ENCODE results near the gene TMC1.
A peak's percentile ranks its signal among the peaks of the same experiment; 100 is the strongest.
"Not testable (repeated sequence)": the region's sequence is repeated elsewhere in the genome, so short reads cannot be mapped to it uniquely, and the experiment has no call there.

The TMC1 gene

DNA sequence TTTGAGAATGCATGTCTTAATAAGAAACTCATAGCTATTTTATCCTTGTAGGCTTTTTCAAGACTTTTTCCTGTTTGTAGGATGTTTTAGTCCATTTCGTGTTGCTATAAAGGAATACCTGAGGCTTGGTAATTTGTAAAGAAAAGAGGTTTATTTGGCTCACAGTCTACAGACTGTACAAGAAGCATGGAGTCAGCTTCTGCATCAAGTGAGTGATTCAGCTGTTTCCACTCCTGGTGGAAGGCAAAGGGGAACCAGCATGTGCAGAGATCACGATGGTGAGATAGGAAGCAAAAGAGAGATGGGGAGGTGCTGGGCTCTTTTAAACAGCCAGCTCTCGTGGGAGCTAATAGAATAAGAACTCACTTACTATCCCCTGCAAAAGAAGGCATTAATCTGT, 254.2 kb downstream of the TMC1 start:
- DNase-seq: no peak

DNA sequence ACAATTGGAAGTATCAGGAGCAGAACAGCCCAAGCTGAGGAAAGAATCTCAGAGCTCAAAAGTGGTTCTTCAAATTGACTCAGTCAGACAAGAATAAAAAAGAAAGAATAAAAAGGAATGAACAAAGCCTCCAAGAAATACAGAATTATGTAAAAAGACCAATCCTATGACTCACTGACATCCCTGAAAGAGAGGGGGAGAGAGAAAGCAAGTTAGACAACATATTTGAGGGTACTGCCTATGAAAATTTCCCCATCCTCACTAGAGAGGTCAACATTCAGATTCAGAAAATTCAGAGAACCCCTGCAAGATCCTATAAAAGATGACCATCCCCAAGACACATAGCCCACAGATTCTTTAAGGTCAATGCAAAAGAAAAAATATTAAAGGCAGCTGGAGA, 258.2 kb downstream of the TMC1 start:
- no peak for DNase-seq

DNA sequence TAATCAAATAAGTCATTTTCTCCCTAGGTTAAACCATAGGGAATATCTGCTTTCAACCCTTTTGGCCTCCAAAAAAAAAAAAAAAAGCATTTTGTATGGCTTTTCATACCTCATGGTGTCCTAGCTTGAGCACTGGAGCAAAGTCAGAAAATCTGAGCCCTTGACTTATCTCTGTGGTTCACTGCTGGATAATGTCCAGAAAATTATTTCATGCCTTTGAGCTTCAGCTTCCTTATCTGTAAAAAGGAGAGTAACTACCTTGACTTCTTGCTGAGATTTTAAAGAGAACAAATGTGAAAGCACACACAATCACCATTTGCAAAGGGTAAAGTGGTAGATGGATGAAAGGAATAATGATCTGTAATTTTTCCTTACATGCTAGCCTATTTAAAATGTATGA, 265.5 kb downstream of the TMC1 start:
- DNase-seq: no peak

DNA sequence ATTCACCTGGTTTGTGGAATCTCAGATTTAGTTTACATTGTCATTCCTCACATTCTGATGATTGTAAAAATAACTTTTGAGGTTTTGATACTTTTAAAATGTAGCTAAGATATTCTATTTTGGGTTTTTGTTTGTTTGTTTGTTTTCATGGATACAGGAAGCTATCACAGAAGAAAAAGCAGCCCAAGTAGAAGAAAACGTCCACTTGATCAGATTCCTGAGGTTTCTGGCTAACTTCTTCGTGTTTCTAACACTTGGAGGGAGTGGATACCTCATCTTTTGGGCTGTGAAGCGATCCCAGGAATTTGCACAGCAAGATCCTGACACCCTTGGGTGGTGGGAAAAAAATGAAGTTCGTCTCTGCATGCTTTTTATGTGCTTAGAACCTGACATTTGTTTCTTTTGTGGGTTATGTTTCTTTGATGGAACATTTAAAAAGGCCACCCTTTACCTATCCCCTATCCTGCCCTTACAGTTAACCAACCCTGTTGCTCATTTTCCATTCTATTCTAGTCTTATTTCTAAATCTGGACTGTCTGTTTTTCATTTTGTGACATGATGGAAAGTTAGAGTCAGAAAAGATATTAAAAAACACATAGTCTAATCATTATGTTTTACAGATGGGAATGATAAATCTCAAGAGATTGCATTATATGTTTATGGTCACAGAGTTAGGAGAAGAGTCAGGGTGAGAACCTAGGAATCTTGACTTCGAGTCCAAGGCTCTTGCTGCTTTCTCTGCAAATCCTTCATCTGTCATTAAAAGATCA, 267.7 kb downstream of the TMC1 start:
- DNase-seq: no peak

DNA sequence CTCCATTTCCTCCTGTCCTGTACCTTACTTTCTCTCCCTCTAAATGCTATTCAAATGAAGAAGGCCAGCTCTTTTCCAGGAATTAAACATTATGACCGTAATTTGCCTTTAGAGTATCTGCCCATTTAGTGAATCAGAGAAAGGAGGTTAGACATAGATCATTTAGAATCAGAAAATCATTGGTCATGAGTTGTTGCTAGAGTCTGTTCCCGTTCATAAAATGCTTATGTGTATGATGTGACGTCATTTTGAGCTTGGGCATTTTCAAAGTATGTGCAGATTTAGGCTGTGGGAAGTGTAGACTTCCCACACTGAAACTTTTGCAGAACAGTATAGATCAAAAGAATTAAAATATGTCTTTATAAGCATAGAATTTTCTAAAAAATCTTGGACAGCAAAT, 268.5 kb downstream of the TMC1 start:
- no peak for DNase-seq

DNA sequence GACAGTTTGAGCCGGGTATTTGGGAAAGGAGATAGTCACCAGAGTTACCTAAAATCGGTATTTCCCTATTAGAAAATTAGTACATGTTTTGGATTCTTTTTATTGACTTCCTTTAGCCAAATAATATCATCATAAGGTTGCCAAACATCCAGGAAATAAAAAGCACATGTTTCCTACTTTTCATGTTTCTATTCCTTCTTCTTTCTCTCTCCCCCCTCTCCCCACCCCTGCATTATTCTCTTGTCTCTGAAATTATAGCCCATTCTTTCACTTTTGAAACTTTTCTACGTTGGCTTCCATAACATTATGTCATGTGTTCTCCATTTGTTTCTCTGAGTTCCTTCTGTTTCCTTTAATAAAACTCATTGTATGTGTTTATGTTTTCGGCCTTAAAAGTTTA, 269.6 kb downstream of the TMC1 start:
- DNase-seq: no peak

DNA sequence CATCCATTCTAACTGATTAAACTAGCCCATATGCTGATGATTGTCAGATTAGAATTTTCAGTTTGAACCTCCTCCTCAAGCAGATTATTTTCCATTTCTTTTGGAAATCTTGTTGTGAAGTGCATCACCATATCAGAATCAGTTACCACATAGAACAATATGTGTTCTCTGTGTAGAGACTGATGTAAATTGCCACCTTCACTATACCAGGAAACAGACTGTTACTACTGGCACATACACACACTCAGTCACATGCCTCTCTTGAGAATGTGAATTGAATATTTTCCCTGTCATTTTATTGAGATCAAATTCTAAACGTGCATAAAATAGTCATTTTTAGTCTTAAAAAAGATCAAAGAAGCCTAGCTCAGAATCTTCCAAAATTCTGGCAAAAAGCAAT, 270.0 kb downstream of the TMC1 start:
- DNase-seq: no peak

DNA sequence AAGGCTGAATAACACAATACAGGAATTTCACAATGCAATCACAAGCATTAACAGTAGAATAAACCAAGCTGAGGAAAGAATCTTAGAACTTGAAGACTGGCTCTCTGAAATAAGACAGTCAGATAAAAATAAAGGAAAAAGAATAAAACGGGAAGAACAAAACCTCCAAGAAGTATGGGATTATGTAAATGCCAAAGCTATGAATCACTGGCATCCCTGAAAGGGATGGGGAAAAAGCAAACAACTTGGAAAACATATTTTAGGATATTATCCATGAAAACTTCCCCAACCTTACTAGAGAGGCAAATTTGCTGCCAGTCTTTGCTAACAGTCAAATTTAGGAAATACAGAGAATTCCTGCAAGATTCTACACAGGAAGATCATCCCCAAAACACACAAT, 273.5 kb downstream of the TMC1 start:
- no peak for DNase-seq

DNA sequence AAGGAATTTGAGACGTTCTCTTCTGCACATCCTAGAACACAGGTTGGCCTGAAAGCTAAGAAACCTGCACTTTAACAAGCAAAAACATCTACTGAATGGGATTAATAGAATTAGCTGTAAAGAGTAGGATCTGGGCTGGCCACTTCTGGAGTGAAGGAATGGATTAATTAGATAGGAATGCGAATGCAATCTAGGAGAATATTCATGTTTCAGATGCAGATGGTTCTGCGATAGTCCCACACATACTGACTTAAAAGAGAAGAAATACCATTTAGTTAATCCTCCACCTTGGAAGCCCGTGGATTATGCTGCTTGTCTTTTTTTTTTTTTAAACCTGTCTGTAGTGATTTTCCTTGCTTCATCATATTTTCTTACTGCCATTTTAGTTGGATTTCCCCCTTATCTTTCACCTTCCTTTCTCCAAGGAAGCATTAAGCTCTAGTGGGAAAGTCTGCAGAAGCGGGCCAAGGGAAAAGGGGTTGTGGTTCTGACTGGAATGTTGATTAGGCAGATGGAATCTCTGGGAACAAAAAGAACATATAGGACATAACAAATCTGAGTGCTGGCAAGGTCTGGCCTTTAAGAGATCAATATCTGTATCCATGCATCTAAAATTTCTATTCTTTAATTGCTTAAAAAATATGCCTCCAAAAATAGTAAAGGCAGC, 279.1 kb downstream of the TMC1 start:
- peak; percentile 3 for DNase-seq

DNA sequence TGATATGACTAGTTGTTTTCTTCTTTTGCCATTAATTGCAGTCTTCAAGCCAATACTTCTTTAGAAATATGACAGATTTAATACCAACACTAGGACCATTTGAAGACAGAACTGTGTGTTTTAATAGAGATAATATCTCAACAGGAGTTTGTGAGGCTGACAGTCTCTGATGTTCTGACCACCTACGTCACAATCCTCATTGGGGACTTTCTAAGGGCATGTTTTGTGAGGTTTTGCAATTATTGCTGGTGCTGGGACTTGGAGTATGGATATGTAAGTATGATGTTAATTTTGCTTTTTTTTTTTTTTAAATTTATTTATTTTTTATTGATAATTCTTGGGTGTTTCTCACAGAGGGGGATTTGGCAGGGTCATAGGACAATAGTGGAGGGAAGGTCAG, 283.8 kb downstream of the TMC1 start:
- no peak for DNase-seq

DNA sequence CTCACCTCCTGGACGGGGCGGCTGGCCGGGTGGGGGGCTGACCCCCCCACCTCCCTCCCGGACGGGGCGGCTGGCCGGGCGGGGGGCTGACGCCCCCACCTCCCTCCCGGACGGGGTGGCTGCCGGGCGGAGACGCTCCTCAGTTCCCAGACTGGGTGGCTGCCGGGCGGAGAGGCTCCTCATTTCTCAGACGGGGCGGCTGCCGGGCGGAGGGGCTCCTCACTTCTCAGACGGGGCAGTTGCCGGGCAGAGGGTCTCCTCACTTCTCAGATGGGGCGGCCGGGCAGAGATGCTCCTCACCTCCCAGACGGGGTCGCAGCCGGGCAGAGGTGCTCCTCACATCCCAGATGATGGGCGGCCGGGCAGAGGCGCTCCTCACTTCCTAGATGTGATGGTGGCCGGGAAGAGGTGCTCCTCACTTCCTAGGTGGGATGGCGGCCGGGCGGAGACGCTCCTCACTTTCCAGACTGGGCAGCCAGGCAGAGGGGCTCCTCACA, 285.0 kb downstream of the TMC1 start:
- not testable (repeated sequence) for DNase-seq

DNA sequence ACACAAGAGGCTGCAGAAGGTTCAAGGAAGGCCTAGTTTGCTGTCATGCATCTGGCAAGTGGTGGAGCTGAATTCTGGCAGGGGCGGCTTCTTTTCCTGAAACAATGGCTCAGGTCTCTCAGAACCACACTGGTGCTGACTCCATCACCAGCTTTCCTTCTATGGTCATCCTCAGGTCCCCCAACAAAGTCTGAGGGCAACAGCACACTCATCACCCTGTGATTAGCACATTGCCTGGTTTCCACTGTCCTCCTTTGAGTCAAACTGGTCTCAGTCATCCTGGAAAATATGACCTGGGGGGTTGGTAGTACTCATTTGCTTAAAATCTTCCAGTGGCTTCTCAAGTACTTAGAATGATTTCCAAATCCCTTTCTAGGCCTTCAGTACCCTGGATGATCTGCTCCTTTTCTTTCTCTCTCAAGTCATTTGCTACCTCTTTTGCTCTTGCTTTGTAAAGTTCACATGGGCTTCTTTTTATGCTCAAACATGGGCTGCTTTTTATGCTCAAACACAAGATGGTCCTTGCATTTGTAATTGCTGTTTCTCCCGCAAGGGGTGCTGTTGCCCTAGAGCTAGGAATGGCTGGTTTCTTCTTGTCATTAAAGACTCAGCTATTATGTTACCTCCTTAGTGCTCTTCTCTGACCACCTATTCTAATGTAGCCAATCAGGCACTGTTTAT, 286.5 kb downstream of the TMC1 start:
- DNase-seq: peak; percentile 19

DNA sequence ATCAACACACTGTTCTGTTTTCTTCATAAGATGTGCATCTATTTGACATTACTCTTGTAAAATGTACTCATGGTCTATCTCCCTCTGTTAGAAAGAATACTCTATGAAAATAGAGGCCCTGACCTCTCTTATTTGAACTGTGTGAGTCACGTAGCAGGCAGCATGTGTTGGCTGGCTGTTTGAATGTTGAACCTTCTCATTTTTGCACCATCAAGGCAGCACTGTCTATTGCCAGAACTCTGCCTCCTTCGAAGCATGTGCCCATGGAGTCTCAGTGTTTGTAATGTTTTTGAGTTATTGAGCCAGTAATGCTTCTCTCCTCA, 287.0 kb downstream of the TMC1 start:
- no peak for DNase-seq

DNA sequence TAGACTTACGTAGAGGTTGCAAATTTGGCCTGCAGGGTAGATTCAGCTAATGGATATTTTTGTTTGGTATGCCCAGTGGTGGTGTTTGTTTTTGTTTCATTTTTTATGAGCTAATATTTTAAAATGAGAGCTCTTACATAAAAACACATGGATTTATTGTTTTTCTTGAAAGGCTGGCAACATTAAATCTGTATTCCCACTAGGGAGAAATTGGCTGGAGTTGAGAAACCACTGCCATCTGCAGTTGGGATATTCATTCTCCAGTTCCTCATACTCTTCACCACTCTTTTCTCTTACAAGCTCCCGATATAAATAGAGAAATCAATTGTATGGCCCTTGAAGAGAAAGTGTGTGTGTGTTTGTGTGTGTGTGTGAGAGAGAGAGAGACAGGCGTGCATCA, 288.2 kb downstream of the TMC1 start:
- no peak for DNase-seq

DNA sequence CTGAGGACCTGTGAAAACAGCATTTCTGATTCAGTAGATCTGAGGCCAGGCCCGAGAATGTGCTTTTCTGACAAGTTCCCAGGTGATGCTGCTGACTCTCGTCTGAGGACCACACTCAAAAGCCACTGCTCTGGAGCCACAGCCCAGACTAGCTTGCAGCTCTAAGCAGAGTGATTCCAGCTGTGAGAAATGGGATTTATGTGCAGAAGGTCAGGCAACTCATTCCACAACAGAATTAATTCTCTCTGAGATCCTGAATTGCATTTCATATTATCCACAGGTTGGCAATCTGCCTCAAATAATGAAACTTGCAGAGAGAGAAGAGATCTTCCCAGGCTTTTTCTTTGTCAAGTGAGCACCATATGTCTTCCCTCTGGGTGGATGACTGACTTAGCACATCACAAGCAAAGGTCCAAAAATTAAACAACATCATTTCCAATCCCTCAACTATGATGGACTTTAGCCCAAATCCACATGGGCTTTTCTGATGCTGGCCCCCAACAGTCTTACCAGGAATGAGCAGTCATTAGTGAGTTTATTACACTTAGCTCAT, 291.2 kb downstream of the TMC1 start:
- no peak for DNase-seq

DNA sequence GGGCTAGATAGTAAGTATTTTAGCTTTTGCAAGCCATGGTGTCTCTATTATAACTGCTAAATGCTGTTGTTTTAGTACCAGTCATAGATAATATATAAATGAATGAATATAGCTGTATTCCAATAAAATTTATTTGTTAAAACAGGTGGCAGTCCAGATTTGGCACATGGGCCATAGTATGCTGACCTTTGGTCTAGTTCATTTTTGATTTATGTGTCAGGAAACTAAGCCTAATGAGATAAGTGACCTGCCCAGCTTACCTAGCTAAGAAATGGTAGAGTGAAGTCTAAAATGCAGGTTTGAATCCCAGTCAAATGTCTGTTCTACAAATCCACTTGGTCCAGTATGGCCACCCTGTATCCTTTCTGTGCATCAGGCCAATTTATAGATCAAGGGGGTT, 292.1 kb downstream of the TMC1 start:
- peak; percentile 4 for DNase-seq

DNA sequence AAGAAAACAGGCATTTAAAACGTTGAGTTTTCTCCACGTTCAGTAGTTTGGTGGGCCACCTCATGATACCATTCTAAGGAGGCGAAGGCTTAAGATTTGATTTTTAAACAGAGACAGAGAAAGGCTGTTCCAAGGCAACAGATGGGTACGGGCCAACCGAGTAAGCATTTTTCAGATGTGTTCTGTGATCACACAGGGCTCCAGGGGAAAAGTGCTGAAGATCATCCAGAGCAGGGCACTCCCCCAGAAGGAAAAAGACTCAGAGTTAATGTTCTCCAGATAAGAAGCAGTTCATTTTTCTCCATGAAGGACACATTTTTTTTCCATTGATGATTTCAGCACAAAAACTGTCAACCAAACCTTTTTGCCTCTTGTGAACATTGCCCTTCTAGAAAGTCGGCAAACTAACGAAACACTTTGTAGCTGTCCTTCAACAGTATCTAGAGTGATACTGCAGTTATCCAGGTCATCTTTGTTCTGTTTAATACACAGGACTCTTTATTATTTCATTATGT, 292.7 kb downstream of the TMC1 start:
- no peak for DNase-seq

DNA sequence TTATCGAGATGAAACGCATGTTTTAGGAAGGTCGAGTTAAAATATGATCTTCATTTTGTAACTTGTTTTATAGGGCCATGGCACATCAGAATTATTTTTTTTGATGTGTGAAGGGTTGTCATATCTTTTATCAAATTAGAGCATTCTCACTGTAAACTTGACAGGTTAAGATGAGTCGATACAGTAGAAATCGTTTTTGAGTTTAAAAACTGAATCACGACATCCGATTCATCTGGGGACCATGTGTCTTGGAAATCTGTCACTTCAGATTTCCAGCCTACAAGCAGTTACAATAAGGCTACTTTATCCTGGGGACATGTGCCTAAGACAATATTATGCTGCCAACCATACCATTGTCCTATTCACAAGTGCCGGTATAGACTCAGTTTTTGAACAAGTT, 295.3 kb downstream of the TMC1 start:
- DNase-seq: no peak

DNA sequence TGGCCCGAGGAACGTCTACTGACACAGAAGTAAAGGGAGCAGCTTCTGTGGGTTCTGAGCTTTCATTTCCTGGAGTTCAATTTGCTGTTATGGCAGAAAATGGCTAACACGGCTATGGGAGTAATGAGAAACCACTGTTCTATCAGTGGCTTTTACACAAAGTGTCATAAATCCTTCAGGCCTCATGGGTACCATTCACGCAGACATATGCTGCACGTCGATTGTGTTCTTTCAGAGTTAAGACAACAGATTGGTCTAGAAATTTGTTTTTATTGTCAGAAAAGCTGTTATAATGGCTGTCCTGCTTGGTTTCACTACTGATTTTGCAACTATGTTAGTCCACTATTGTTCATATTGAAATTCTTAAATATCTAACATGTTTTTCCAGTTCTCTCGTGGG, 296.0 kb downstream of the TMC1 start:
- DNase-seq: no peak

DNA sequence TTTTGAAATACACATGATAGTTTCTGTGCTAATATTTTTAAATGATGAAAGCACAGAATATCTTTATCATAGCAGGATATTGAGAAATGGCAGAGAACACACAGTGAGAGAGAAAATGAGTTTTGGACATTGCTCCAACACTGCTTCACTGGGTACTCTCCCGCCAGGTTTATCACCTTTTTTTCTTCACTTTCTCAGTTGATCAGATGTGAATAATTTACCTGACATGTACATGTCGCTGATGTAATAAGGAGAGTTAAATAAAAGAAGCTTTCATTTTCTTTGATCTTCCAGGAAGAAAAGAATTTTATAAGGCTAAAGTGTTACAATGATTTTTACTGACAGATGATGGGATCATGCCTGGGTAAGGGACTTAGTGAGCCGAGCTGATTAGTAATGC, 297.0 kb downstream of the TMC1 start:
- peak; percentile 56 for DNase-seq

DNA sequence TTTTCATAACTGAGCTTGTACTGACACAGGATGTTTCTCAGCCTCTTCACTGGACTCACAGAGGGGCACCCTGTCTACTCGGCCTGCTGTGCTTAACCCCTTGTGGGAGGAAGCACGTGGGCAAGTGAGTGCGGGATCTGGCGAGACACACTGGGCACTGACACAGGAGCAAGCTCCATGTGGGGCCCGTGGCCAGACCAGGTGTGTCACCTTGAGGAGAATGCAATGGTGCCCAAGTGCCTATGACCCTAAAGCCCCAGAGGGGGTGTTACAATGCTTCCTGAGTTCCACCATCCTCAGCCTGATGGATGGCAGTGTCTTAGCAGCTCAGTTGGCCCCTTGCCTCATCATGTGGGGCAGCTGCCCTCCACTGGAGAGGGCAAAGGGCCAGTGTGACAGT, 302.6 kb downstream of the TMC1 start:
- DNase-seq: no peak

DNA sequence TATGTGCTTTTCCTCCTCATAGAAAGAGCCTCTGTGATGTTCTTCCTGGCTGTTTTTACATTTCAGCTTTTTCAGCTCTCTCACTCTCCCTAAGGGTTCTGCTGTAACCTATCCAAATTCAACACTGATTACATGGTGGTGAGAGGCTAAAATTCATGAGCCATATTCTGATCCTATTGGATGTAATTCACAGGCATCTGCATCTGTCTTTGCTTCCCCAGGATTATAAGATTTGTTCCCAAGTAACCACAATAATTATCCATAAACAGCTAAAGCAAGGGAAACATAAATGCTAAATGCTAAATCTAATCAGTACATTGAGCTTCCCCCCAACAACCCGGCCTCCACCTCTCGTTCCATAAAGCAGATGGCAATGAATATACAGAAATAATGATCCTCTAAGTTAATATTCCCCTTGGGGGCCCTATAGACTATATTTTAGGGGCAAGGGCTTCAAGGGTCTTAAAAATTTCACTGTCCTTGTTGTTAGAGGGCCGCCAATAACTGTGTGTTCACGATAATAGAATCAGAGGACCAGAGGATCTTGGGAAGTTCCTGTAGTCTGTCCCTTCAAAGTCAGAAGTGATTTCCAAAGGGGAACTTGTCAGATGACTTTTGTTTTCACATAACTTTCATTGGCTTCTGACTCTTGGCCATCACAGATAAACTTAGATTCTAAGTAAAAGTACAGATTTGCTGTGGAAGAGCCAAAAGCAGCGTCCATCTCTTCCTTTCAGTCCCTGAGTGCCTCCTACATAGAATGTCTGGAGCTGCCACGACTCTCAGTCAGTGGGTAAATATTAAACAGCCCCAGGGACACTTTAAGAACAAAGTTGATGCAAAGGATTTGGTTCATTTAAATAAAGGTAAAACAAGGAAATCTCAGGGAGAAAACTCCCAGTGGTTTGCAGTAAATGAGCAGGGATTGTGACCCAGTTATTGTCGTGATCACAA, 305.9 kb downstream of the TMC1 start:
- peak; percentile 73 for DNase-seq
